H1 (cell line): Measurements from ENCODE around the gene RALGAPA2.

Source experiments
- CEBPB ChIP-seq: IDR thresholded peaks from 2 replicates; pipeline ENCODE4 v1.6.1; 2012; ENCODE audit warnings: low read depth, low read length
- CTCF ChIP-seq, 3 experiments: IDR thresholded peaks; 1 replicate in 2 of 3; 2 replicates in 1 of 3; pipeline versions ENCODE4 v1.5.1 to v1.6.1; 2011; ENCODE audit warnings: low read length in 3 of 3, mild to moderate bottlenecking in 3 of 3, inconsistent platforms in 2 of 3, low read depth in 1 of 3, moderate library complexity in 1 of 3; ENCODE audit not compliant: insufficient read depth in 1 of 3; ENCODE audit errors: control extremely low read depth in 1 of 3
- EZH2 ChIP-seq: fragments of 200-600 bp; sonication (generic); IDR thresholded peaks from 2 replicates; pipeline ENCODE4 v1.7.1; 2012; ENCODE audit warnings: low read depth, mild to moderate bottlenecking, moderate library complexity, low read length, inconsistent platforms; ENCODE audit not compliant: severe bottlenecking
- POLR2A ChIP-seq, 2 experiments: IDR thresholded peaks; 1 replicate in 1 of 2; 2 replicates in 1 of 2; pipeline ENCODE4 v1.6.1; 2011; ENCODE audit warnings: low read depth in 2 of 2, low read length in 2 of 2, mild to moderate bottlenecking in 2 of 2; ENCODE audit errors: control extremely low read depth in 1 of 2
- YY1 ChIP-seq: IDR thresholded peaks from 2 replicates; pipeline ENCODE4 v1.6.1; 2011; ENCODE audit warnings: low read depth, mild to moderate bottlenecking, low read length

GRCh38 chr20:20360464-20360863, 352.0 kb downstream of the RALGAPA2 start:
- TF ChIP-seq CEBPB (no peak), POLR2A (IDR thresholded peaks at IDR 0.05; ENCODE audit: control extremely low read depth in 1 of 2, low read depth in 2 of 2, low read length in 2 of 2) (no peak), CTCF (IDR thresholded peaks at IDR 0.05; ENCODE audit: control extremely low read depth in 1 of 3, insufficient read depth in 1 of 3, low read depth in 1 of 3, low read length in 3 of 3) (peak; percentile 62 to 92 (median 78)), YY1 (no peak), EZH2 (no peak)
